GM21529 (cell line): ENCODE measurements around the gene PLBD2.

Source experiments
- ATAC-seq: cut with Tn5 transposase; IDR thresholded peaks from one replicate; pipeline ENCODE4 v1.9.1; 2021; ENCODE audit not compliant: unreplicated experiment

The PLBD2 gene

DNA sequence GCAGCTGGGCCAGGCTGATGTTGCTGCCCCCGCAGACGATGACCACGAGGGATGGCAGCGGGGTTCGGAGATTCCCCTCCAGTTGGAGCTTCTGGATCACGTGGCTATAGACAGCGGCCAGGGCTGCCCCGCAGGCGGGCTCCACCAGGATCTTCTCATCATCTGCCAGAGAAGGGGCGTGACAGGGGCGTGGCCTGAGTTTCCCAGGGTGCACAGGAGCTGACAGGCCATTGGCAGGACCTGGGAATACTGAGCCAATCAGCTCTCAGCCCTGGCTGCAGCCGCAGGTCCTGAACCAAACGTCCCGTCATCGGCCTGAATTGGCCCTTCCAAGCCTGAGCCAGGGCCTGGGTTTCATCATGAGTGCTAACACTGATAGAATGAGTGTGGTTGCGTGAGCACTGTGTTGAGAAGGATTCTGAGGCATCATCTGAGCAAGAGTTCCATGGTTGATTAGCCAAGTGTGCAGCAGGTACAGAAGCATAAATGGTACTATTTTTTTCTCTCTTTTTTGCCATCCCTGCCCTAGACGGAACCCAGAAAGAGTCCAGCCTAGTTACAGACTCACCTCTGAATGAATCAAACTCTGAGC, 34.7 kb downstream of the PLBD2 start:
- no peak for ATAC-seq

DNA sequence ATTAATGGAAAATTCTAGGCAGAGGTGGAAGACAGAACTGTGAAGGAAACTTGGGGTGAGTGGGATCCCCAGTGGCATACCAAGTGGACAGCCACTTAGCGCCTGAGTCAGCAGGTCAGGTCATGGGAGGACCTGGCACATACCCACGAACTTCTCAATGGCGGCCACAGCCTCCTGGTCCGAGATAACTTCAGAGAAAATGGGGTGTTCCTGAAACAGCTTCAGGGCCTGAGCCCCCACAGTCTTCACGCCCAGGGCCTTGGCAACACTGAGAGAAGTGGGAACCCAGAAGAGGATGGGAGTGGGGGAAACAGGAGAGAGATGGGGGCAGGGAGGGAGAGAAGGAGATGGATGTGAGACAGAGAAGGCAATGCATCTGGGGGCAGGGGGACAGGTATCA, 35.4 kb downstream of the PLBD2 start:
- ATAC-seq = no peak

DNA sequence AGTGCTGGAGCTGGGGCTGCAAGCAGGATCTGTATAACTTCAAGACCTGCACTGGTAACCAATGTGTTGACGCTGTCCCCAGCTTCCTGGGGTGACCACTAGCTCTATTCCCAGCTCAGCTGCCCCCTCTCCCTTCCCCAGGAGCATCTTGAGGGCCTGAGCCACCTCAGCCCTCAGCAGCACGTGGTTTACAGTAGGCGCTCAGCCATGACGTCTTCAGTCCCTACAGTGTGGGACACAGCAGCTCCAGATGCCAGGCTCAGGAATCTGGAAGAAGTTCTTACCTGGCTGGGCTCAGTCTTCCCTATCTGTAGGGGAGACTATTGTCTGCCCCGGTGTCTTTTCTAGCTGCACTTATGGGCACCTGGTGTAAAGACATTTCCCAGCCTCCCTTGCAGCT, 36.7 kb downstream of the PLBD2 start:
- no peak for ATAC-seq

DNA sequence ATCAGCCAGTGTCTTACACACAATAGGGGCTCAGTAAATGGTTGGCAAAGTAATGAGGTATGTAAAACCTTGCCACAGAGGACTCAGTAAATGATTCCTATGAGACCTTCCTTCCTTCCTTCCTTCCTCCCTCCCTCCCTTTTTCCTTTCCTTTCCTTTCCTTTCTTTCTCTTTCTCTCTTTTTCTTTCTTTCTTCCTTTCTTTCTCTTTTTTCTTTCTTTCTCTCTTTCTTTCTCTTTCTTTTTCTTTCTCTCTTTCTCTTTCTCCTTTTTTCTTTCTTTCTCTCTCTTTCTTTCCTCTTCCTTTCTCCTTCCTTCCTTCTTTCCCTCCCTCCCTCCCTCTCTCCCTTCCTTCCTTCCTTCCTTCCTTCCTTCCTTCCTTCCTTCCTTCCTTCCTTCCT, 37.8 kb downstream of the PLBD2 start:
- ATAC-seq = no peak

DNA sequence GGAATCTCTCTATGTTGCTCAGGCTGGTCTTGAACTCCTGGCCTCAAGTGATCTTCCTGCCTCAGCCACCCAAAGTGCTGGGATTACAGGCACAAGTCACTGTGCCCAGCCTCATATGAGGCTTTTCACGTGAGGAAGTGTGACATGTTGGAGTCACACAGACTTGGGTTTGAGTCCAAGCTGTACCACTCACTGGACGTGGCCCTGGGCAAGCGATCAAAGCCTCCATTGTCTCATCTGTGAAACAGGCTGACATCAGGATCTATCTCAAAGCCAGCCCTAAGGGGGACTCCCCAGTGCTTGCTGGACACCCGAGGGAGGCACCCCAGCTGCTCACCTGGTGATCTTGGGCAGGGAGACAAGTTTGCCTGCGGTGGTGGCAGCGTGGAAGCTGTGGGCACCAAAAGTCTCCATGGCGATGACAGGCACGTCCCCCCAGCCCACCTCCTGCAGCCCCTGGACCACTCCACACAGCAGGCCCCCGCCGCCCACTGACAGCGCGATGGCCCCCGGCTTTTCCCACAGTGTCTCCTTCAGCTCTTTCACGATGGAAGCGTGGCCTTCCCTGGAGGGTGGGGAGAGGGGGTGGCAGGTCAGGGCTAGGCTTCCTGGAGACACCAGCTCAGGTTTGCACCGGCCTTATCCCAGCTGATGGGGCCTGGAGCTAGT, 38.6 kb downstream of the PLBD2 start:
- ATAC-seq = no peak

DNA sequence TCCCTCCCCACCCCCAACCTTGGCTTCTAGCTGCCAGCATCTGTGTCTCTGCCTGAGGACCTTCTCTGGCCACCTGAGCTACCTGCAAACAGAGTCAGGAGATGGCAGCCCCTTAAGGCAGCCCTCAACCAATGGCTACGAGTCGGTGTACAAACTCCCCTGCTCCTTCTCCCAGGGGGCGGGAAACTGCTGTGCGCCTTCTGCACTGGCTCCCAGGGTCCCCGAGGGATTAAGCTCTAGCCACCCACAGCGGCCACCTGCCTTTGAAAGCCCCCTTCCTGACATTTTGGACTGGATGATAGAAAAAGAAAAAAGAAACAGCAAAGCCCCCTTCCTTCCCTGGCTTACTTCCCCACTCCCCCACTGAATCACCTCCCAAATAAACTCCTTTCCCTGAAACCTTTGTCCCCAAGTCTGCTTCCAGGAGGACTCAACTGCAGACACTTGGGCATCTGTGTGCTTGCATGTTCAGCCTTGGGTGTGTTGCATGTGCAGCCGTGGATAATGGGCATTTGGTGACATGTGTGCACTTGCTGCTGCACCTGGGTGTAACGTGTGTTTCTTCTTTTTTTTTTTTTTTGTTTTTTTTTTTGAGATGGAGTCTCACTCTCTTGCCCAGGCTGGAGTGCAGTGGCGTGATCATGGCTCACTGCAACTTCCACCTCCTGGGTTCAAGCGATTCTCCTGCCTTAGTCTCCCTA, 39.3 kb downstream of the PLBD2 start:
- no peak for ATAC-seq

DNA sequence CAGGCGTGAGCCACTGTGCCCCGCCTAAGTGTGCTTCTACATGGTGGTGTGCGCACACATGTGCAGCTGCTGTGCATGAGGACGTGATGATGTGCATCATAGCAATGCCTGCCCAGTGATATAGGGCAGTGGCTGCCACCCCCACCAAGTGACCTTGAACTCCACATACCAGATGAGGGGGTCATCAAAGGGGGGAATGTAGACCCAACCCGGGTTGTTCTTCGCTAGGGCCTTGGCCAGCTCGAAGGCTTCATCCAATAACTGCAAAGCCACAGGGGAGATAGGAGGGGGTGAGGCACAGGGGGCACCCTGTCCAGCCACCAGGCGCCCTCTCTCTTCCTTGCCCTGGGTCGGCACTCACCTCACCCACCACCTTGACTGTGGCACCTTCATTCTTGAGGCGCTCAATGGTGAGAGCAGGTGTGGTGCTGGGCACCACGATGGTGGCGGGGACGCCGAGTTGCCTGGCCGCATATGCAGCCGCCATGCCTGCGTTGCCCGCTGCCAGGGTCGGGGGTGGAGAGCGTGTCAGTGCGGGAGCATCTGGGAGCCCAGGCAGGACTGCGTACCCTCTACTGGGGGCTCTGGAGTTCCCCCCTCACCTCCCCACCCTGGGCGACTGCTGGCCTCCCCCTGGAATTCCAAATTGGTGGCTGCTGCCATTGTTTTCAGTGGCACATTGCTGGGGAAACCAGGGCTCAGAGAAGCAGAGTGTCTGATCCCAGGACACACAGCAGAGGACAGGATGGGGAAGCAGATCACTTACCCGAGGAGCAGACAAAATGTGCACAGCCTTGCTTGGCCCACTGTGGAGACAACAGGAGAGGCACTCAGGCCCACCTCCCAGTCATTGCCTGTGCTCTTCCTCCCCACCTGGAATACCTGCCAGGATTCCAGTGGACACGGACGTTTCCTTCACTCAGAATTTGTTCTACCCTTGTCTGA, 40.2 kb downstream of the PLBD2 start:
- no peak for ATAC-seq

DNA sequence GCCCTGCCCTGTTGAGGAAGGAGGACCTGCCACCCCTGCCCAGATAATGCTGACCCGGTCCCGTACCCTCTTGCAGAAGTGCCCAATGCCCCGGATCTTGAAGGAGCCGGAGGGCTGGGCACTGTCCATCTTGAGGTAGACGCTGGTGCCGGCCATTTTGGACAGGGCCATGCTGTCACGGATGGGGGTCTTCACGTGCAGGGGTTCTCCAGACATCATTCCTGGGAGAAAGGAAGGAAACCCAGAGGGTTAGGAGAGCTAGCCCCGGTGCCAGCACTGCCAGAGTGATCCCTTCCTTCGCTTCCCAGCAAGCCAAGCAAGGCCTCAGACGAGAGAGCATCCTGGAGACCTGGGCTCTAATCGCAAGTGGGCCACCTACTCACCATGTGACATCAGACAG, 41.1 kb downstream of the PLBD2 start:
- no peak for ATAC-seq

DNA sequence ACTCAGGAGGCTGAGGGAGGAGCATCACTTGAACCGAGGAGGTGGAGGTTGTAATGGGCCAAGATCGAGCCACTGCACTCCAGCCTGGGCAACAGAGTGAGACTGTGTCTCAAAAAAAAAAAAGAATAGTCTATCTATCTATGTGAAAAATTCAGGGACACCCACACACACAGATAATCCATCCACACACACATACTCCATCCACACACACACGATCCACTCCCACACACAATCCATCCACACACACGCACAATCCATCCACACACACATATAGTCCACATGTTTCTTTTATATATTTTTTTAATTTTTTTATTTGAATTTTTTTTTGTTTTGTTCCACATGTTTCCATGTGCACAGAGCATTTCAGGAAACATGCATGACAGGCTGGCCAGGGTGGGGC, 42.0 kb downstream of the PLBD2 start:
- ATAC-seq = no peak

DNA sequence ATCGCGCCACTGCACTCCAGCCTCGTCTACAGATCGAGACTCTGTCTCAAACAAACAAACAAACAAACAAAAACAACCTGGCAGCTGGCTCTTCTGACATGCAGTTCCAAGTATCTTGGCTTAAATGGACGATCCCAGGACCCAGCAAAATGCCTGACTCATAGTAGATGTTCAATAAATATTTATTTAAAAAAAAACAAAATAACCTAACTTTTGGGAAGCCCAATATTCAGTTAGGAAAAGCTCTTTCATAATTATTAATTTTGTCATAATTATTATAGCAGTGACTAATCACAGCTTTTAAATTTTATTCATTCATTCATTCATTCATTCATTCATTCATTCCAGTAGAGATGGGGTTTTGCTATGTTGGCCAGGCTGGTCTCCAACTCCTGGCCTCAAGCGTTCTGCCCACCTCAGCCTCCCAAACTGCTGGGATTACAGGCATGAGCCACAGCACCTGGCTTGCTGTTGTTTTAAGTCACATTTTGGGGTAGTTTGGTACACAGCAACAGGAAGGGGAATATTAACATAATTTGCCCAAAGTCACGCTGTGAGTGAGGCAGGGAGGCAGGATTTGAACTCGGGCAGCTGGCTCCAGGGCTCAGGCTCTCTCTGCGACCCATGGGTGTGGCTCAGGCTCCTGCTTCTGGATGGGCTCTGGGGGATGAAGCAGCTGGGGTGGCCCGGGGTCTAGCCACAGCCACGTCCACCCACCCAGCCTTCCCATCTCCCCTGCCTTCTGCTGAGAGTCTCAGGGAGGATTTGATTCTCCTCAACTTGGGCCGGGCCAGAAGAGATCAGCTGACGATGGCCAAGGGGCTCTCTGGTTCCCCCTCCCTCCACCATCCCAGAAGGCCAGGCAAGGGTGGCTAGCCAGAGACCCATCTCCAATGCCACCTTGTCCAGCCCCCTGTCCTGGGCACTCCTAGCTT, 42.9 kb downstream of the PLBD2 start:
- no peak for ATAC-seq

DNA sequence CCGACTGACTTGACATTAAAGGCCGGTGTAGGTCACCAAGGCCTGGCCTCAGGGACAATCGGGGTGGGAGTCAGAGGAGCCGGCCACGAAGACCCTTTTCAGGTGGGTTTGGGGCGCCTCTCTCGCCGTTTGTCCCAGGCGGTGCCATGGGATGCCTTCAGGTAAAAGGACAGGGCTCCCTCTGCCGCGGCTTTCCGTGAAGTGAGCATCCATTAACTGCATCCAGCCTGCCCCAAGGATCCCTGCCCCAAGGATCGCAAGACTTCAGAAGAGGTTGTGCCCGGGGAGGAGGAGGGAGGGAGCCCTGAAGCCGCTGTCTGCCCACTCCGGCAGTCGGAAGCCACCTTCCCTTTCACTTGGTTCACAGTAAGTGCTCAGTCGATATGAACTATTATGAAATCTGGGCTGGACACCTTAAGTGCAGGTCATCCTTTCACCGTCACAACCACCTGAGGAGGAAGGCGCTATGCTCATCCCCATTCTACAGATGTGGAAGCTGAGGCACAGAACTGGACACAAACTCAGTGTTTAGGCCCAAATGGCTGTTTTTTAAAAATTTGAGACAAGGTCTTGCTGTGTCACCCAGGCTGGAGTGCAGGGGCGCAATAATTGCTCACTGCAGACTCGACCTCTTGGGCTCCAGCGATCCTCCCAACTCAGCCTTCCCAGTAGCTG, 44.3 kb downstream of the PLBD2 start:
- ATAC-seq = no peak

DNA sequence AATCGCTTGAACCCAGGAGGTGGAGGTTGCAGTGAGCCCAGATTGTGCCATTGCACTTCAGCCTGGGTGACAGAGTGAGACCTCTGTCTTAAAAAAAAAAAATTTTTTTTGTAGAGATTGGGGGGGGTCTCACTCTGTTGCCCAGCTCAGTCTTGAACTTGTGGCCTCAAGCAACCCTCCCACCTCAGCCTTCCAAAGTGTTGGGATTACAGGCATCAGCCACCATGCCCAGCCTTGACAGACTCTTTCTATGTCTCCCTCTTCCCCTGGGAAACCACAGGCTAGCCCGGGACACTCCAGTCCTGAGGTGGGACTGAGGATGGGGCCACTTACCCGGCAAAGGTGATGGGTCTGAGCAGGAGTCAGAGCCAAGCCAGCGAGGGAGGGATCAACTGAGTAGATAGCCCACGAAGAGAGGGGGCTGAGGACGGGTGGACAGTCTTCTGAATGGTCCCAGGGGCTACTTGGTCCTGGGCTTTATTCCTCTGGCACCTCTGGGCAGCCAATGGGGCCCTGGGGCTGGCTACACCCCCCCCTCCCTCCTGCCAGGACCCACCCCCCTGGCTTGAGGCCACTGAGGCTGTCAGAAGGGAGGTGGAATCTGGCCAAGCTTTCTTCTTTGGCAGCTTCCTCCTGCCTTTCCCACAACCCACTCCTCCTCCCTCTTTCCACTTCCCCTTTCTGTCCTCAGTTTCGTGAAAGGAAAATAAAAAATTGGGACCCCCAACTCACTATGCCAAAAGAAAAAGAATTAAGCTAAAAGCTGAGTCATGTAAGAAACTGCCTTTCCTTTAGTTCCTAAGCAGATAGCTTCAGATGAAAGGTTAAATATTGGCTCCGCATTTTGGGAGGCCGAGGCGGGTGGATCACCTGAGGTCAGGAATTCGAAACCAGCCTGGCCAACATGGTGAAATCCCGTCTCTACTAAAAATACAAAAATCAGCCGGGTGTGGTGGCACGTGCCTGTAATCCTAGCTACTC, 45.3 kb downstream of the PLBD2 start, which contains the start of gene SDS:
Gene SDS, minus strand, starts transcription at position 453 of the 981 bp plus-strand sequence. CDS start 4,179 bp downstream, outside the sequence.
- no peak for ATAC-seq

DNA sequence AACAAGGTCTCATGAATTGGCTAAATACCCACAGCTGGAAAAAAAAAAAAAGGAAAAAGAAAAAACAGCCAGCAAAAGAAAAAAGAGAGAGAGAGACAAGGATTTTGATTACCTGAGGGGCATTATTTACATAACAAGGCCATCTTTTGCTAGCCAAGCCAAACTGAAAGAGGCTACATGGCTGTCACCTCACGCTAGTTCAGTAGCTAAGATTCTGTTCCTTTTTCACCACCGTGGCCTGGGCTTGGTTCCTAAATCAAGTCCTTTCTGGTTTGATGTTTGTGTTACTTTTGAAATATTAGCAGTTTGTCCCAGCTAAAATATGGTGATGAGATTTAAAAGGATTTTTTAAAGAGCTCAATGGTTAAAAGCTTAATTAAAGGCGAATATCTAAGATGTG, 47.3 kb downstream of the PLBD2 start:
- no peak for ATAC-seq

DNA sequence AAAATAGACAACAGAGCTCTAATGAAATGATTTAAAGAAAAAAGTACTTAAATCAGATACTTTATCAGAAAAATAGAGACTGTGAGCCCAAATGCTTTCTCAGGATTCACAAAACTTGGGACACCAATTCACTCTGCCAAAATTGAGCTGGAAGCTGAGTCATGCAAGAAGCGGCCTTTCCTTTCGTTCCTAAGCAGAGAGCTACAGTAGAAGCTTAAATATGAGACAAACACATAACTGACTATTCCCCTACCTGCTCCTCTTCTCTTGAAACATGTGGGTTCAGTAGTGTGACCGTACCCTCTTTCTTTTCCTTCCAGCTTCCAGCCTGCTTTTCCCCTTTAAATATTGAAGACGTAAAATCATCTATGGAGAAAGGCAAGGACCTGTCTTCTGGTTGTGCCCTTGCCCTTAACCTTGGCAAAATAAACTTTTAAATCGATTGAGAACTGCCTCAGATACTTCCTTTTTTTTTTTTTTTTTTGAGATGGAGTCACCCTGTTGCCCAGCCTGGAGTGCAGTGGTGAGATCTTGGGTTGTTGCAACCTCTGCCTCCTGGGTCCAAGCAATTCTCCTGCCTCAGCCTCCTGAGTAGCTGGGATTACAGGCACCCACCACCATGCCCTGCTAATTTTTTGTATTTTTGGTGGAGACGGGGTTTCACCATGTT, 49.7 kb downstream of the PLBD2 start:
- ATAC-seq = no peak

DNA sequence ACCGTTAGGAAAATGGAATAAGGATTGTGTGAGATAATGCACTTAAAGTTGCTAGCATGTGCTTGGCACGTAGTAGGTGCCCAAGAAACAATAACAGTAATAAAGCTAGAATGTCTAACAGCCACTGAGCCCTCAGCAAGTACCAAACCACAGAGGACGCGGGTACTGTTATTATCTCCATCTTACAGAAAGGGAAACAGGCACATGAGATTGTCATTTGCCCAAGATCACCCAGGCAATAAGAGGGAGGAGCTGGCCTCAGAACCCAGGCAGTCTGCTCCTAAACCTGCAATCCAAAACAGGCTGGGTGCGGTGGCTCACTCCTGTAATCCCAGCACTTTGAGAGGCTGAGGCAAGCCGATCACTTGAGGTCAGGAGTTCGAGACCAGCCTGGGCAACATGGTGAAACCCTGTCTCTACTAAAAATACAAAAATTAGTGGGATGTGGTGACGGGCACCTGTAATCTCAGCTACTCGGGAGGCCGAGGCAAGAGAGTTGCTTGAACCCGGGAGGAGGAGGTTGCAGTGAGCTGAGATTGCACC, 50.4 kb downstream of the PLBD2 start:
- no peak for ATAC-seq

DNA sequence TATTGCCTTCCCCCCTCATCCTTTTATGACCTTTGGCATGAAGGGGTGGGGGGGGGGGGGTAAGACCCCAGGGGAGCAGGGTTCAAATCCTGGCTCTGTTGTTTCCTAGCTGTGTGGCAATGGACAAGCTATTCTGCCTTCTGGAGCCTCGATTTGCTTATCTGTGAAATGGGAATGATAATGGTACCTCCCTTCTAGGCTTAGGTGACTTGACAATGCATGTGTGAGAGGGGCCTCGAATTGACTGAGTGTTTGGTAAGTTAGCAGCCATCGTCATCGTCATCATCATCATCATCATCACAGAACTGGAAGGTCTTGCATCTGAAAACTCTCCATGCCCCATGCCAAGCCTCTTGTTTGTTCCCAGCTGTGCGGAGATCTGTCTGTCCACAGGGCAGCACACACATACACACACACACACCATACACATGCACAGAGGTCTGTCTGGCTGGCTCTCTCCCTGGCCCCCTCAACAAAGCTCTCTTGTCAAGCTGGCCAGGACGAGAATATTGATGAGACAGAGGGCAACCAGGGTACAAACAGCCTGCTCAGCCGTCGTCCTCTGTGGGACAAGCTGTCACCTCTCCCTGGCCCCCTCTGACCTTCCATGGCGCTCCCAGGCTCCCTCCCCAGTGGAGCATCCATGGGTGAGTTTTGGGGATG, 51.2 kb downstream of the PLBD2 start:
- no peak for ATAC-seq

DNA sequence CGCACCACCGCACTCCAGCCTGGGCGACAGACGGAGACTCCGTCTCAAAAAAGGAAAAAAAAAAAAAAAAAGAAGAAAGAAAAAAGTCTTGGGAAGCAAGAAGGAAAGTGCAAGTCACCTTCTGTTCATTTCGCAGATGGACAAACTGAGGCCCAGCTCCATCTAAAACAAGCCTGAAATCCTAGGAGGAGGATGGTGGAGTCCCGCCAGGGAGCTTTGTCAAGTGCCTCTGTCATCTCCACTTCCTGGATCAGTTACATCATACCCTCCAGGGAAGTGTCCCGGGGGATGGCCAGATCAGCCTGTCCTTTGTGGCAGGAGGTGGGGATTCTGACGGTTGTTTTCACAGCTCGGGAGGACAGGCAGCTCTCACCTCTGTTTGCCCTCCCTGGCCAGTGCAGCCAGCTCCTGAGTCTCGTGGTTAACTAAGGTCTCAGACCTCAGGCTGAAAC, 55.1 kb downstream of the PLBD2 start:
- ATAC-seq = no peak
